Measurements from ENCODE around the gene GHRHR. TPM values are rescaled to one million over a fixed set of nuclear protein-coding genes. Genes with fewer than 3 reads are reported as not detected.

The GHRHR gene
- total and polyA plus RNA-seq, 11 donors: not detected

DNA sequence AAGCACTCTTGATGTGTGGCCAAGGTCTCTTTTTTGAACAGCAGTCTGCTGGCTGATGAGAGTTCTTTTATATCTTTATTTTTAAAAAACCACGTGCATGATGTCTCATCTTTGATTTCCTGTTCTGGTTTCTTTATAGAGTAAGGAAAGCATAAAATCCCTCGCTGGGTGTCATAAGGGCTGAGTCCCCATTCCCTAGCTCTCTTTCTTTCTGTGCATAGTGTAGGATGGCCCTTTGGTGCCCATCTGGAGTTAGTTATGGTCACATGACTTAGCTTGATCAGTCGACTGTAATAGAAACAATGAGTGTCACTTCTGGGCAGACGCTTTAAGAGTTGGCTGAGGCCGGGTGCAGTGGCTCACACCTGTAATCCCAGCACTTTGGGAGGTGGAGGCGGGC lies 38.5 kb downstream of the GHRHR start:
- H3K9me3 ChIP-seq: peaks cover 0 to 10% (median 0%) of the 10 kb centered on the region in 12 donors
- intact Hi-C loops (cut with DNase I): no loop called here
- no peak for TF ChIP-seq POLR2A (IDR thresholded peaks at IDR 0.05)
- TF ChIP-seq, protein P1, sequence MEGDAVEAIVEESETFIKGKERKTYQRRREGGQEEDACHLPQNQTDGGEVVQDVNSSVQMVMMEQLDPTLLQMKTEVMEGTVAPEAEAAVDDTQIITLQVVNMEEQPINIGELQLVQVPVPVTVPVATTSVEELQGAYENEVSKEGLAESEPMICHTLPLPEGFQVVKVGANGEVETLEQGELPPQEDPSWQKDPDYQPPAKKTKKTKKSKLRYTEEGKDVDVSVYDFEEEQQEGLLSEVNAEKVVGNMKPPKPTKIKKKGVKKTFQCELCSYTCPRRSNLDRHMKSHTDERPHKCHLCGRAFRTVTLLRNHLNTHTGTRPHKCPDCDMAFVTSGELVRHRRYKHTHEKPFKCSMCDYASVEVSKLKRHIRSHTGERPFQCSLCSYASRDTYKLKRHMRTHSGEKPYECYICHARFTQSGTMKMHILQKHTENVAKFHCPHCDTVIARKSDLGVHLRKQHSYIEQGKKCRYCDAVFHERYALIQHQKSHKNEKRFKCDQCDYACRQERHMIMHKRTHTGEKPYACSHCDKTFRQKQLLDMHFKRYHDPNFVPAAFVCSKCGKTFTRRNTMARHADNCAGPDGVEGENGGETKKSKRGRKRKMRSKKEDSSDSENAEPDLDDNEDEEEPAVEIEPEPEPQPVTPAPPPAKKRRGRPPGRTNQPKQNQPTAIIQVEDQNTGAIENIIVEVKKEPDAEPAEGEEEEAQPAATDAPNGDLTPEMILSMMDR (IDR thresholded peaks at IDR 0.05): no peak
- H3K27ac ChIP-seq: no peak overlapping the region
- H3K4me3 ChIP-seq: no peak overlapping the region
- peaks cover 0 to 14% (median 0%) of the 10 kb centered on the region in 9 donors for H3K27me3 ChIP-seq
- no peak for ATAC-seq
- no peak for DNase-seq
- H3K4me1 ChIP-seq: peaks cover 0 to 8% (median 0%) of the 10 kb centered on the region in 12 donors
- H3K36me3 ChIP-seq: no peaks in the 10 kb centered on the region
- 63 to 75% (median 70%) methylated on average over 6 of the region's 6 CpGs for WGBS, 4 donors

DNA sequence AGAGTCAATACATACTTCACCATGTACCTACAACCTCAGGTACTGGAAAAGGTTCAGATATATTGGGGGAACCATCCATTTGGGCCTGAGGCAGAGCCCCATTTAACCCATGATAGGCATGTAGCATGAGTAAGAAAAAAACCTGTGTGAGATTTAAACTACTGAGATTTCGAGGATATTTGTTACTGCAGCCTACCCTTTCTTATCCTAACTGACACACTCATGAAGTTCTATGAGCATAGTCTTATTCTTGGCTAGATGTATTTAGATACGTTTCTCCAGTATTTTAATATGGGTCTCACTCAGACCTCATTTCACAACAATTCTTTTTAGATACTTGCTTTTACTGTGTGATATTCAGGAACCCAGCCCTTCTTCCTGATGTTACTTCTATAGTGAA lies 39.3 kb downstream of the GHRHR start:
- H3K27ac ChIP-seq: no peak overlapping the region
- intact Hi-C loops (cut with DNase I): no loop called here
- TF ChIP-seq, protein P1 (IDR thresholded peaks at IDR 0.05): no peak
- no peak for TF ChIP-seq POLR2A (IDR thresholded peaks at IDR 0.05)
- no peaks in the 10 kb centered on the region for H3K36me3 ChIP-seq
- ATAC-seq (no peak), DNase-seq (no peak)
- peaks cover 0 to 9% (median 0%) of the 10 kb centered on the region in 12 donors for H3K4me1 ChIP-seq
- no peak overlapping the region for H3K4me3 ChIP-seq
- WGBS, 4 donors: 89 to 92% (median 90%) methylated on average over 2 of the region's 2 CpGs
- peaks cover 0 to 12% (median 0%) of the 10 kb centered on the region in 9 donors for H3K27me3 ChIP-seq
- peaks cover 0 to 10% (median 0%) of the 10 kb centered on the region in 12 donors for H3K9me3 ChIP-seq

DNA sequence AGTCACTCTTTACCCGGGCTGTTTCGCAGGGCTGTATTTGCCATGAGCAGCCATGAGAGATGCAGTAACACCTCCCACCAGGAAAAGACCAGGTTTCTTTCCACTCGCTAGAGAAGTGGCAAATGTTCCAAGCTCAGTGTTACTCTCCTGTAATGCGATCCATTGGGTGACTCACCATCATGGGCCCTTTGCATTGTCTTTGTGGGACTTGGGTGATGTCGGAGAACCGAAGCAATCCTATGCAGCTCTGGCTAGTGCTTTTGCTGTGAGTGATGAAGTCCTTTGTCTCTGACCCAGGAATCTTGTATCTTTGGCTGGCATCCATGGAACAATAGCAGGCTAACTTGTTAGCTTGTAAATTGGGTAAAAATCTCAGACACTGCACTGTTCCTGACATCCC lies 40.0 kb downstream of the GHRHR start:
- no peak overlapping the region for H3K4me3 ChIP-seq
- H3K9me3 ChIP-seq: peaks cover 0 to 10% (median 0%) of the 10 kb centered on the region in 12 donors
- TF ChIP-seq POLR2A (IDR thresholded peaks at IDR 0.05): no peak
- TF ChIP-seq, protein P1 (IDR thresholded peaks at IDR 0.05): no peak
- H3K27me3 ChIP-seq: peaks cover 0 to 12% (median 0%) of the 10 kb centered on the region in 9 donors
- DNase-seq (no peak), ATAC-seq (no peak)
- H3K36me3 ChIP-seq: no peaks in the 10 kb centered on the region
- intact Hi-C loops (cut with DNase I): no loop called here
- no peak overlapping the region for H3K27ac ChIP-seq
- H3K4me1 ChIP-seq: peaks cover 0 to 9% (median 0%) of the 10 kb centered on the region in 12 donors
- WGBS, 4 donors: 84 to 95% (median 91%) methylated on average over 6 of the region's 6 CpGs

DNA sequence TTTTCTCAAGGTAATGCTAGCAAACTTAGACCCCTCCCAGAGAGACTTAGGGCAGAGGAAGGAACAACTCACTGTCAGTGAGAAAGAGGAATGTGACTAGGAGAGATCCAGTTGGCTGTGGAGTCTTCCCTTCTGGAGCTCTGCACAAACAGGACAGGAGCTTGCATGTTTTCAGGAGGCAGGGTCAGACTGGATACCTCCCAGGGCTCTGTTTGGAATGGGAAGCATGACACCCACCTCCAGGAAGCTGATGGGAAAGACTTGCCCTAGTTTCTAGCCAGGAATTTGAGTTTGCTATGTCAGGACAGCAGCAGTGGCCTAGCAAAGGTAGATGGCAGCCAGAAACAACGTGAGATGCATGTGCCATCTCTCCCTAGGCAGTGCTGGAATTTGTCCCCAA lies 40.6 kb downstream of the GHRHR start:
- intact Hi-C loops (cut with DNase I): no loop called here
- H3K27me3 ChIP-seq: peaks cover 0 to 15% (median 0%) of the 10 kb centered on the region in 9 donors
- H3K36me3 ChIP-seq: no peaks in the 10 kb centered on the region
- H3K9me3 ChIP-seq: peaks cover 0 to 10% (median 0%) of the 10 kb centered on the region in 12 donors
- WGBS, 4 donors: 39 to 75% (median 55%) methylated on average over 1 of the region's 1 CpG
- H3K27ac ChIP-seq: no peak overlapping the region
- TF ChIP-seq POLR2A (IDR thresholded peaks at IDR 0.05): no peak
- TF ChIP-seq, protein P1 (IDR thresholded peaks at IDR 0.05): no peak
- no peak for DNase-seq
- no peak overlapping the region for H3K4me3 ChIP-seq
- no peak for ATAC-seq
- peaks cover 0 to 9% (median 0%) of the 10 kb centered on the region in 12 donors for H3K4me1 ChIP-seq

All from heart left ventricle (tissue), 16 donors.